NCI-H460 (cell line): ENCODE measurements around the gene ARTN. TPM values are rescaled to one million over a fixed set of nuclear protein-coding genes. Genes with fewer than 3 reads are reported as not detected.

ENCODE experiments used
- DNase-seq: peaks from one replicate; pipeline ENCODE4 v3.0.0-alpha.2; 2016; ENCODE audit warnings: low read depth; ENCODE audit errors: extremely low read depth
- total RNA-seq: library from RNA; depleted of rRNA; stranded (reverse); fragments of >200 nt; shearing (Covaris generic); gene quantifications from 2 replicates; pipeline ENCODE4 v1.2.3, GENCODE V29; 2014; rRNA removed

Gene ARTN
- total RNA-seq, 1 experiment from 2014 or later = 10.7 TPM

DNA sequence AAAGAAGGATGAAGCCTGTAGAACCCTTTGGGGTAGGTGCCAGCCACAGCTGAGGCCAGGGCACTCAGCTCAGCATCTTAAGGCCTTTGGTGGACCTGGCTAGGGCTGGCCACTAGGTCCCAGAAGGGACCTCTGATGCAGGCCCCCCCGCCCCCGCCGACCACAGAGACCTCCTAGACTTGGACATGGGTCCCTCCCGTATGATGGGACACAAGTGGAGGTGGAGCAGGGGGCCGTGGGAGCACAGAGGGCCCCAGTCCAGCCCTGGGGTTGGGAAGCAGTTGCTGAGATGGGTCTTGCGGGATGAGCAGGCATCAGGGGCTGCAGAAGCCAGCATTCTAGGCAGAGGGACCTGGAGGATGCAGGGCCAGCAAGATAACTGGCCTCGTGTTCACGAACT, 48.6 kb downstream of the ARTN start:
- DNase-seq = no peak

DNA sequence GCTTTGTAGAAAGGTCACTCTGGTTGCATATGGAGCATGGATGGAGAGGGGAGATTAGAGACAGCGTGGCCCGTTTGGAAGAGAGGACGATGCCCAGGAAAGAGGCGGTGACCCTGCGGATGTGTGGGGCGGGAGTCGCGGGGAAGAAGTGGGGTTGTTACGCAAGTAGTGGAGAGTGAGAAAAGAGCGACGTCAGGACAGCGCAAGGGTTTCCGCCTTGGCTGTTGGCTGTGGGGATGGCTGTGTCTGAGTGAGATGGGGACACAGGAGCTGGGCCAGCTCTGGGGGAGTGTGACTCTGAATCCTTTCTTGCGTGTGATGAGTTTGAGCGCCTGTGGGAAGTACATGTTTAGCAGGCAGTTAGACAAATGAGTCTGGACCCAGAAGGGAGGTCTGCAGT, 49.2 kb downstream of the ARTN start:
- DNase-seq = no peak

GRCh38 chr1:43983253-43983899, 49.8 kb downstream of the ARTN start:
- no peak for DNase-seq

- DNase-seq = no peak
Observed at GRCh38 chr1:43984855-43985254, 51.3 kb downstream of the ARTN start.

GRCh38 chr1:43985984-43986595, 52.5 kb downstream of the ARTN start:
- DNase-seq = no peak

GRCh38 chr1:43986712-43987111, 53.1 kb downstream of the ARTN start:
- peak; percentile 37 for DNase-seq

Other genes with a start within 250 kb of the ARTN start
- gene ST3GAL3, start 226.3 kb upstream of the ARTN start, total RNA-seq = 11.6 and 12.6 TPM in 2 replicates
- gene IPO13, start 13.1 kb downstream of the ARTN start, total RNA-seq = 10.1 and 11.6 TPM in 2 replicates
- gene DPH2, start 36.2 kb downstream of the ARTN start, total RNA-seq = 28.1 and 28.9 TPM in 2 replicates
- gene ATP6V0B, start 41.2 kb downstream of the ARTN start, total RNA-seq = 109 and 124 TPM in 2 replicates
- 38.6 and 46.2 TPM in 2 replicates for gene B4GALT2, start 45.4 kb downstream of the ARTN start, total RNA-seq
- gene CCDC24, start 57.8 kb downstream of the ARTN start, total RNA-seq = 1.0 and 1.2 TPM in 2 replicates
- 12.1 and 12.9 TPM in 2 replicates for gene SLC6A9, start 97.7 kb downstream of the ARTN start, total RNA-seq
- not detected in 2 replicates for gene KLF17, start 185.0 kb downstream of the ARTN start, total RNA-seq
- gene KLF18, start 207.8 kb downstream of the ARTN start, total RNA-seq = not detected in 2 replicates